Type B pancreatic cell (in vitro differentiated cells): ENCODE measurements around the gene OR5D16. TPM values are rescaled to one million over a fixed set of nuclear protein-coding genes. Genes with fewer than 3 reads are reported as not detected.
"Not testable (repeated sequence)": the region's sequence is repeated elsewhere in the genome, so short reads cannot be mapped to it uniquely, and the experiment has no call there.

Experiments used
- DNase-seq: peaks from one replicate; pipeline ENCODE4 v3.0.0; 2021; ENCODE audit warnings: mixed read lengths; ENCODE audit not compliant: unreplicated experiment; ENCODE audit errors: extremely low spot score
- H3K27ac Mint-ChIP-seq: 2 replicates; pipeline ENCODE4 v1.8.0; 2021; ENCODE audit warnings: mild to moderate bottlenecking, mixed read lengths
- H3K27me3 Mint-ChIP-seq: 2 replicates; pipeline ENCODE4 v1.8.0; 2021; ENCODE audit warnings: mixed read lengths
- H3K36me3 Mint-ChIP-seq: 2 replicates; pipeline ENCODE4 v1.8.0; 2021; ENCODE audit warnings: mixed read lengths
- H3K4me1 Mint-ChIP-seq: one replicate; pipeline ENCODE4 v1.8.0; 2021; ENCODE audit warnings: mixed read lengths; ENCODE audit not compliant: unreplicated experiment
- H3K4me3 Mint-ChIP-seq: 2 replicates; pipeline ENCODE4 v1.8.0; 2021; ENCODE audit warnings: mild to moderate bottlenecking, mixed read lengths
- H3K9me3 Mint-ChIP-seq: 2 replicates; pipeline ENCODE4 v1.8.0; 2021; ENCODE audit warnings: mixed read lengths
- total RNA-seq: library from RNA; stranded (reverse); gene quantifications from 2 replicates; pipeline ENCODE4 v1.2.1, GENCODE V29; 2021; ENCODE audit warnings: low replicate concordance
- TF ChIP-seq, protein P1 (sequence below): fragments of 200-600 bp; sonication (generic); conservative IDR thresholded peaks from 2 replicates; pipeline ENCODE4 v1.5.0; 2021; ENCODE audit warnings: antibody characterized with exemption, mild to moderate bottlenecking

The OR5D16 gene
- total RNA-seq, 1 donor from 2014 or later: not detected

DNA sequence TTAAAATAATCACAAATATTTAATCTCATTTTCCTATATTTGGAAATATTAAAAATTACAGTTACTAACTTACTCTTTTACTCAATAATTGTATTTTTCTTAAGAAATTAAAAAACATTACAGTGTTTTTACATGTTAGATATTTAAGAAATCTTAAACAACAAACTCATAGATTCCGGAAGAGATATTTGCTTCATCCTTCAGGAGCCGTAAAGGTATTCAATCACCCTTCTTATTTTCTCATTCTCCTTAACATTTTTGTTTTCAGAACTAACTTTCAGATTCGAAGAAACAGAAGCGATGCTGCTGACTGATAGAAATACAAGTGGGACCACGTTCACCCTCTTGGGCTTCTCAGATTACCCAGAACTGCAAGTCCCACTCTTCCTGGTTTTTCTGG lies 19.2 kb upstream of the OR5D16 start, which contains the start of gene OR5D18:
OR5D18 (plus strand) TSS at position 301 of the 400 bp plus-strand sequence; CDS start at position 301, 0 bp downstream.
- DNase-seq: no peak
- no peaks in the 10 kb centered on the region for H3K9me3 Mint-ChIP-seq
- no peaks in the 10 kb centered on the region for H3K4me1 Mint-ChIP-seq
- H3K36me3 Mint-ChIP-seq: no peaks in the 10 kb centered on the region
- H3K4me3 Mint-ChIP-seq: no peak within 1 kb of the TSS
- TF ChIP-seq, protein P1, sequence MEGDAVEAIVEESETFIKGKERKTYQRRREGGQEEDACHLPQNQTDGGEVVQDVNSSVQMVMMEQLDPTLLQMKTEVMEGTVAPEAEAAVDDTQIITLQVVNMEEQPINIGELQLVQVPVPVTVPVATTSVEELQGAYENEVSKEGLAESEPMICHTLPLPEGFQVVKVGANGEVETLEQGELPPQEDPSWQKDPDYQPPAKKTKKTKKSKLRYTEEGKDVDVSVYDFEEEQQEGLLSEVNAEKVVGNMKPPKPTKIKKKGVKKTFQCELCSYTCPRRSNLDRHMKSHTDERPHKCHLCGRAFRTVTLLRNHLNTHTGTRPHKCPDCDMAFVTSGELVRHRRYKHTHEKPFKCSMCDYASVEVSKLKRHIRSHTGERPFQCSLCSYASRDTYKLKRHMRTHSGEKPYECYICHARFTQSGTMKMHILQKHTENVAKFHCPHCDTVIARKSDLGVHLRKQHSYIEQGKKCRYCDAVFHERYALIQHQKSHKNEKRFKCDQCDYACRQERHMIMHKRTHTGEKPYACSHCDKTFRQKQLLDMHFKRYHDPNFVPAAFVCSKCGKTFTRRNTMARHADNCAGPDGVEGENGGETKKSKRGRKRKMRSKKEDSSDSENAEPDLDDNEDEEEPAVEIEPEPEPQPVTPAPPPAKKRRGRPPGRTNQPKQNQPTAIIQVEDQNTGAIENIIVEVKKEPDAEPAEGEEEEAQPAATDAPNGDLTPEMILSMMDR: no peak
- no peaks in the 10 kb centered on the region for H3K27me3 Mint-ChIP-seq
- no peak within 1 kb of the TSS for H3K27ac Mint-ChIP-seq

DNA sequence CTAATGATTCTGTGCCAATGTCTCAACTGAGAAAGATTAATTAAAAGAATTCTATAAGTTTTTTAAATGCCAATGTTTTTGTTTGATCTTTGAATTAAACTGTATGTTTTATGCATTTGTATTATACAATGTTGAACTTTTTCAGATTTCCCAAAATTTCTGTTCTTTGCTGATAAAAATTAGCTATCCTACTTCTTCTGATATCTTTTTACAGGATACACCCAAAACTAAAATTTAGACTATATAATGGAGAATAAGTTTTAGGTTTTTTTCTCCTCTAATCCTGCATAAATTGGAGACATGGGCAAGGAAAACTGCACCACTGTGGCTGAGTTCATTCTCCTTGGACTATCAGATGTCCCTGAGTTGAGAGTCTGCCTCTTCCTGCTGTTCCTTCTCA lies 11.6 kb upstream of the OR5D16 start, which contains the start of gene OR5L2:
OR5L2 (plus strand) TSS at position 301 of the 400 bp plus-strand sequence; CDS start at position 301, 0 bp downstream.
- TF ChIP-seq, protein P1: no peak
- no peak for DNase-seq
- Mint-ChIP-seq H3K27ac (no peak within 1 kb of the TSS), H3K27me3 (no peaks in the 10 kb centered on the region), H3K36me3 (no peaks in the 10 kb centered on the region), H3K4me3 (no peak within 1 kb of the TSS), H3K4me1 (no peaks in the 10 kb centered on the region), H3K9me3 (no peaks in the 10 kb centered on the region)

DNA sequence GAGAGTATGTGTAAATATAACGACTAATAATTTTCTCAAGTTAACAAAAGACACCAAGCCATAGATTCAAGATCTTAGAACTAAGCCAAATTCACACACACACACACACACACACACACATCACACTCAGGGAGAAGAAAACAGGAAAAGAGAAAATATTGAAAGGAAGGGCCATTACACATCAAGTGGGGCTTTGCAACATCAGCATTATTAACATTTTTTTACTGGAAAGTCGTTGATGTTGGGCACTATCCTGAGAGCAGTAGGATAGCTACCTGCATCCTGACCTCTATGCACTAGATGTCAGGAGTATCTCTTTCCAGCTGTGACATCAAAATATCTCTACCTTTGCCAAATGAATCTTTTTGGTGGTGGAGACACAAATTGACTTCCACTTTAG lies 8.9 kb downstream of the OR5D16 start:
- H3K4me1 Mint-ChIP-seq: no peaks in the 10 kb centered on the region
- H3K9me3 Mint-ChIP-seq: peaks cover 14% of the 10 kb centered on the region
- DNase-seq: no peak
- no peaks in the 10 kb centered on the region for H3K36me3 Mint-ChIP-seq
- H3K27me3 Mint-ChIP-seq: no peaks in the 10 kb centered on the region
- TF ChIP-seq, protein P1: no peak
- no peak overlapping the region for H3K4me3 Mint-ChIP-seq
- no peak overlapping the region for H3K27ac Mint-ChIP-seq

DNA sequence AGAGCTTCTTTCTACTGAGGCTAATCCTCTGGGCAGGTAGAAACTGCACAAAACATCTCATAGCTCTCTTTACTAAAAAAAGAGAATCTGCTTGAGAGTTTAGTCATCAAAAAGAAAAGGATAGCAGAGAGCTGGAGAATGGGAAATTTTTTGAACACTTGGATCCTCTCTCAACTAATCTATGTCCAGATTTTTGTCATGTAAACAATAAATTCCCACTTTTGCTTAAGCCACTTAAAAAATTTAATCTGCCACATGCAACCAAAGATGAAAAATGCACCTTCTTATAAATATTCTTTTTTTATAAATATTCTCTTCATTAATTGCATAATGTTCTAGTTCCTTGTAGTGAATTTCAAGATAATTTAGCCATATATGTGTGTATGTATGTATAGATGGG lies 10.5 kb downstream of the OR5D16 start:
- TF ChIP-seq, protein P1: no peak
- DNase-seq: no peak
- Mint-ChIP-seq H3K27ac (no peak overlapping the region), H3K9me3 (peaks cover 14% of the 10 kb centered on the region), H3K4me1 (no peaks in the 10 kb centered on the region), H3K36me3 (no peaks in the 10 kb centered on the region), H3K4me3 (no peak overlapping the region), H3K27me3 (no peaks in the 10 kb centered on the region)

DNA sequence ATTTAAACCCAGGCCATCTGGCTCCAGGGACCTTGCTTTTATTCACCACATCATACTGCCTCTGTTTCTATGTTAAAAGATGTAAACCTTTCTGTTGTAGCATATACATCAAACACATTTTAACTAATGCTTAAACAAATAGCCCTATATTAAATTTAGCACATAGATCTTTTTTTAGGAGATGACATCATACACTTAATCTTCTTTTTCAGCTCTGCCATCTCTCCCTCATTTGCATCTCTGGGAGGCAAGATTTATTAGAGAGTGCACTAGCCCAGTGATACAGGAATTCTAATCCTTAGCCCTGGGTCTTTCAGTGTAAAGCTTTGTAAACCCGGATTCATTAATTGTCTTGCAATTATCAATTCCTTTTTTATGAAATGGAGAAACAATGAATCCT lies 13.6 kb downstream of the OR5D16 start:
- no peak overlapping the region for H3K4me3 Mint-ChIP-seq
- TF ChIP-seq, protein P1: no peak
- H3K9me3 Mint-ChIP-seq: no peaks in the 10 kb centered on the region
- no peak for DNase-seq
- H3K27ac Mint-ChIP-seq: no peak overlapping the region
- no peaks in the 10 kb centered on the region for H3K4me1 Mint-ChIP-seq
- no peaks in the 10 kb centered on the region for H3K36me3 Mint-ChIP-seq
- no peaks in the 10 kb centered on the region for H3K27me3 Mint-ChIP-seq

DNA sequence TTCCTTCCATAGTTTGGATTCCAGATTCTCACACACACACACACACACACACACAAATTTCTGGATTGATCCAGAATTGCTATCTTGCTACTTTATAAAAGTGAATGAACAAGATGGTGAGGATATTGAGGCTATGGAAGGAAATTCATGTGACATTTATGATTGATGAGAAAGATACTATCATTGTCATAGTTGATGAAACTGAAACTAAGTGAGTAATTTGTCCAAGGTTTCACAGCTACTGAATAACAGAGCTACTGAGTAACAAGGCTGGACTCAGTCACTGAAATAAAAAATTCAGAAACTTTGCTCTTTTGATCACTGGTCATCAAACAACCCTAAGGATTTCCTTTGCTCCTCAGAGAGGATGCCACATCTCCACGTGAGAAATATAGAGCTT lies 16.2 kb downstream of the OR5D16 start:
- no peaks in the 10 kb centered on the region for H3K27me3 Mint-ChIP-seq
- H3K4me3 Mint-ChIP-seq: no peak overlapping the region
- H3K9me3 Mint-ChIP-seq: no peaks in the 10 kb centered on the region
- H3K4me1 Mint-ChIP-seq: no peaks in the 10 kb centered on the region
- no peak overlapping the region for H3K27ac Mint-ChIP-seq
- TF ChIP-seq, protein P1: no peak
- DNase-seq: no peak
- no peaks in the 10 kb centered on the region for H3K36me3 Mint-ChIP-seq

DNA sequence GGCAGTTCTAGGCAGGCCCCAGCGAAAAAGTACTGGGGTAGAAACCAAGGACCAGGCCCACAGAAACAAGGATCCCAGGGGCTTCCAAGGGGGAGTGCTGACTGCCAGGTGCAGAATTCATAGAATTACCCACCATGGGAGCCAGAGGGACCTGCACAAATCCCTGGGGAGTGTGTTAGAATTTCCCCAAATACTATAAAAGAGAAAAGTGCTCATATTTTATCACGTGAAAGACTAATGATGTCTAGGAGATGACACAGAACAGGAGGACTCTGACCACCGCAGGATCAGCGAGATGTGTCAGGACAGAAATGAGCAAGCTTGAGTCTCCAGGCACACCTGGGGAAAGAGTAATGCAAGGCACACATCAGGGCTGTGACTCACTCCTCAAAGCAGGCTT lies 28.8 kb downstream of the OR5D16 start:
- H3K4me3 Mint-ChIP-seq, DNase-seq, H3K27me3 Mint-ChIP-seq, H3K27ac Mint-ChIP-seq, H3K4me1 Mint-ChIP-seq, H3K36me3 Mint-ChIP-seq: not testable (repeated sequence)
- peaks cover 10% of the 10 kb centered on the region for H3K9me3 Mint-ChIP-seq

DNA sequence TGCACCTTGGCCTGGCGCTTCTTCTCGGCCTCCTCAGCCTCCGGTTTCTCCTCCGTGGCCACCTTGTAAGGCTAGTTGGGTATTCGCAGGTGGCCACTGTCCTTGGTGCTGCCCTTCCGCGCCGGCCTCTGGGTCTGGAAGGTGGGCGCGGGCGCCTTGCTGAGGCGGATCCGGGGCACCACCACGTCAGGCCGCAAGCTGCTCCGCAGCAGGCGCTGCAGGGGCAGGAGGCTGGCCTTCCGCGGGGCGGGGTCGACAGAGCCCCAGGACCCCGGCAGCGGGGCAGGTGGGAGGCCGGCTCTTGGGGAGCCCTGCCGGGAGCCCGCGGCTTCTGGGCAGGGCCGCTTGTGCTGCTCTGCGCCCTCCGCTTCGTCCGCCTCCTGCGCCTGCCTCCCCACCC lies 34.2 kb downstream of the OR5D16 start:
- H3K4me3 Mint-ChIP-seq, H3K4me1 Mint-ChIP-seq: not testable (repeated sequence)

DNA sequence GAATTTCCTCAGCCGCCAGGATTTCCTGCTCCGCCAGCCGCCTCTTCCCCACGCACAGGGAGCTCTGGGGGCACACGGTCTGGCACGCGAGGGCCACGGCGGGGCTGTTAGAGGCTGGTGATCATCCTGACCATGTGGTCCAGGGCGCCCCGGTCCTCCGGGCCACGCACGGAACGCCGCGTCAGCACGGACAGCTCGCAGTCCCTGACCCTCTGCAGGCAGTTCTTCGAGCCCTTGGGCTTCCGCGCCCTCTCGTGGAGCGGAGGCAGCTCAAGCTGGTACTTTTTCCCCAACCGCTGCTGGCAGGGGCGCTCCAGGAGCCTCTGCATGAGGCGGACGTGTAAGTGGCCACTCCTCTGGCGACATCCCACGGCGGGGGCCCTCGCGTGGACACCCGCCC lies 34.6 kb downstream of the OR5D16 start:
- H3K27me3 Mint-ChIP-seq, DNase-seq, H3K27ac Mint-ChIP-seq, H3K4me1 Mint-ChIP-seq, H3K9me3 Mint-ChIP-seq, H3K4me3 Mint-ChIP-seq, H3K36me3 Mint-ChIP-seq: not testable (repeated sequence)

More for the DNA sequence above, 34.2 kb downstream of the OR5D16 start:
- DNase-seq, H3K9me3 Mint-ChIP-seq, H3K27ac Mint-ChIP-seq, H3K27me3 Mint-ChIP-seq, H3K36me3 Mint-ChIP-seq: not testable (repeated sequence)
